Hepatocyte (in vitro differentiated cells): ENCODE measurements around the gene TMEM14A. TPM values are rescaled to one million over a fixed set of nuclear protein-coding genes. Genes with fewer than 3 reads are reported as not detected.

ENCODE experiments used
- DNase-seq: peaks from one replicate; pipeline ENCODE4 v3.0.0-alpha.2; 2016; ENCODE audit warnings: low spot score
- H2AFZ ChIP-seq: fragments of 200-600 bp; sonication (generic); 2 replicates; pipeline ENCODE4 v1.6.0; 2016; ENCODE audit warnings: antibody characterized with exemption, mild to moderate bottlenecking
- H3K27ac ChIP-seq: fragments of 200-600 bp; sonication (generic); 2 replicates; pipeline ENCODE4 v1.5.1; 2016; ENCODE audit warnings: mild to moderate bottlenecking
- H3K27me3 ChIP-seq: fragments of 200-600 bp; sonication (generic); 2 replicates; pipeline ENCODE4 v1.6.1; 2016
- H3K36me3 ChIP-seq: fragments of 200-600 bp; sonication (generic); replicated peaks from 2 replicates; pipeline ENCODE4 v1.5.1; 2016; ENCODE audit warnings: low read depth; ENCODE audit not compliant: insufficient read depth
- H3K4me1 ChIP-seq: fragments of 200-600 bp; sonication (generic); 2 replicates; pipeline ENCODE4 v1.5.1; 2016; ENCODE audit warnings: mild to moderate bottlenecking, moderate library complexity; ENCODE audit not compliant: insufficient read depth
- H3K4me2 ChIP-seq: fragments of 200-600 bp; sonication (generic); 2 replicates; pipeline ENCODE4 v1.6.0; 2016
- H3K4me3 ChIP-seq: fragments of 200-600 bp; sonication (generic); 2 replicates; pipeline ENCODE4 v1.5.1; 2016; ENCODE audit warnings: mild to moderate bottlenecking
- H3K79me2 ChIP-seq: fragments of 200-600 bp; sonication (generic); 2 replicates; pipeline ENCODE4 v1.6.0; 2017; ENCODE audit warnings: mild to moderate bottlenecking
- H3K9me2 ChIP-seq: fragments of 200-600 bp; sonication (generic); replicated peaks from 2 replicates; pipeline ENCODE4 v1.6.0; 2017; ENCODE audit warnings: mild to moderate bottlenecking; ENCODE audit not compliant: insufficient read depth
- H3K9me3 ChIP-seq: fragments of 200-600 bp; sonication (generic); 2 replicates; pipeline ENCODE4 v1.5.1; 2016; ENCODE audit warnings: low read depth, mild to moderate bottlenecking
- H4K20me1 ChIP-seq: fragments of 200-600 bp; sonication (generic); 2 replicates; pipeline ENCODE4 v1.6.0; 2016; ENCODE audit warnings: mild to moderate bottlenecking; ENCODE audit not compliant: insufficient read depth, poor library complexity, severe bottlenecking
- EZH2 ChIP-seq: fragments of 200-600 bp; sonication (generic); IDR thresholded peaks from 2 replicates; pipeline ENCODE4 v1.6.1; 2016; ENCODE audit warnings: antibody characterized with exemption, mild to moderate bottlenecking, borderline replicate concordance
- EZH2phosphoT487 ChIP-seq: fragments of 200-600 bp; sonication (generic); IDR thresholded peaks from one replicate; pipeline ENCODE4 v1.6.1; 2018; ENCODE audit warnings: antibody characterized with exemption, mild to moderate bottlenecking, low read depth, moderate library complexity; ENCODE audit not compliant: unreplicated experiment, severe bottlenecking
- WGBS: methylation state at CpG from one replicate; pipeline ENCODE4 v1.1.6; 2016; ENCODE audit warnings: low lambda C conversion rate; ENCODE audit errors: missing lambda C conversion rate; 5-methylcytosine and 5-hydroxymethylcytosine counted together
- polyA plus RNA-seq: library from polyadenylated mRNA; unstranded; fragments of >200 nt; fragmentation: Nextera tagmentation; extraction: Ambion mirVana; gene quantifications from 2 replicates; pipeline ENCODE4 v1.2.1, GENCODE V29; 2016
- total RNA-seq: library from RNA; depleted of rRNA; stranded (reverse); fragments of >200 nt; gene quantifications from 2 replicates; pipeline ENCODE4 v1.2.3, GENCODE V29; 2014
- TF ChIP-seq, protein P1 (sequence below): fragments of 200-600 bp; sonication (generic); IDR thresholded peaks from 2 replicates; pipeline ENCODE4 v1.5.1; 2016; ENCODE audit warnings: antibody characterized with exemption, mild to moderate bottlenecking; ENCODE audit not compliant: poor library complexity

The TMEM14A gene
- total and polyA plus RNA-seq, 2 experiments from 2014 or later: 84.5 to 86.9 TPM

DNA sequence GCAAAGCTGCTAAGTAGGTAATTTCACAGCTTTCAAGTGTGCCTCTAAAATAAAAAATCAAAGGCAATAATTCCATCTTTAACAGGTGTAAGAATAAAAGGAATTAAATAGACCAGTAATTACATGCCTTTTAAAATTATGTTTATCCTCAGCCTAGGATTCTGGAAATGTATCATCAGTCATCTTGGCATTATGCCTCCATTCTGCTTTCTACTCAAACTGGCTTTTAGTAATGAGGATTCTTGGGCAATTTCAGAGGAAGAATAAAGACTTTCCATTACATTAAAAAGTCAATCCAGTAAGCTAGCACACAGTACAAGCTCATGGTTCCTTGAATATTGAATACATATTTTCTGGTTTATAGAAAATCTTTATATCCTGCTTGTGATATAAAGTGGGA, 47.6 kb downstream of the TMEM14A start:
- no peak for DNase-seq
- no peaks in the 10 kb centered on the region for H3K79me2 ChIP-seq
- no peak overlapping the region for H3K4me2 ChIP-seq
- no peaks in the 10 kb centered on the region for H3K27me3 ChIP-seq
- TF ChIP-seq, protein P1, sequence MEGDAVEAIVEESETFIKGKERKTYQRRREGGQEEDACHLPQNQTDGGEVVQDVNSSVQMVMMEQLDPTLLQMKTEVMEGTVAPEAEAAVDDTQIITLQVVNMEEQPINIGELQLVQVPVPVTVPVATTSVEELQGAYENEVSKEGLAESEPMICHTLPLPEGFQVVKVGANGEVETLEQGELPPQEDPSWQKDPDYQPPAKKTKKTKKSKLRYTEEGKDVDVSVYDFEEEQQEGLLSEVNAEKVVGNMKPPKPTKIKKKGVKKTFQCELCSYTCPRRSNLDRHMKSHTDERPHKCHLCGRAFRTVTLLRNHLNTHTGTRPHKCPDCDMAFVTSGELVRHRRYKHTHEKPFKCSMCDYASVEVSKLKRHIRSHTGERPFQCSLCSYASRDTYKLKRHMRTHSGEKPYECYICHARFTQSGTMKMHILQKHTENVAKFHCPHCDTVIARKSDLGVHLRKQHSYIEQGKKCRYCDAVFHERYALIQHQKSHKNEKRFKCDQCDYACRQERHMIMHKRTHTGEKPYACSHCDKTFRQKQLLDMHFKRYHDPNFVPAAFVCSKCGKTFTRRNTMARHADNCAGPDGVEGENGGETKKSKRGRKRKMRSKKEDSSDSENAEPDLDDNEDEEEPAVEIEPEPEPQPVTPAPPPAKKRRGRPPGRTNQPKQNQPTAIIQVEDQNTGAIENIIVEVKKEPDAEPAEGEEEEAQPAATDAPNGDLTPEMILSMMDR: no peak
- TF ChIP-seq EZH2phosphoT487 (no peak), EZH2 (no peak)
- H4K20me1 ChIP-seq: no peaks in the 10 kb centered on the region
- H3K4me1 ChIP-seq: no peaks in the 10 kb centered on the region
- H3K36me3 ChIP-seq: no peaks in the 10 kb centered on the region
- H3K9me3 ChIP-seq: no peaks in the 10 kb centered on the region
- H3K4me3 ChIP-seq: no peak overlapping the region
- H3K27ac ChIP-seq: no peak overlapping the region
- H2AFZ ChIP-seq: no peak overlapping the region
- no peaks in the 10 kb centered on the region for H3K9me2 ChIP-seq

DNA sequence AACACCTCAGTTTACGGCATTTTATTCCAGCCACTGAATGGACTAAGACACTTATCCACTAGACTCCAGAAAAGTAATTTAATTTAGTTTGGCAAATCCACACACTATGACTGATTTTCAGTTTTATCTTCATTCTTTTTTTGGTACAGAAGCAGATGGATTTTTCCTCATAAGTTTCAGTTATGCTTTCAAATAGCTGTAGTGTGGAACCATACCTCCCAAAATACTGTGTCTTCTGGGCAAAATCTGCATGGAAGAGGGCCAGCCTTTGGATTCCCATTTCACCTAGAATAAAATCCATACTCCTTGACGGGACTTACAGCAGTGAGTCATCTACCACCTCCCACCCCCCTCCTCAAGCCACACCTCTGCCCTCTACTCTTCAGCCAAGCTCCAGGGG, 49.4 kb downstream of the TMEM14A start:
- Histone ChIP-seq H3K9me2 (no peaks in the 10 kb centered on the region), H3K36me3 (no peaks in the 10 kb centered on the region), H3K4me2 (no peak overlapping the region), H3K9me3 (no peaks in the 10 kb centered on the region), H3K79me2 (no peaks in the 10 kb centered on the region), H2AFZ (no peak overlapping the region), H3K27me3 (no peaks in the 10 kb centered on the region), H3K27ac (no peak overlapping the region), H3K4me1 (peaks cover 7% of the 10 kb centered on the region), H4K20me1 (no peaks in the 10 kb centered on the region), H3K4me3 (no peak overlapping the region)
- TF ChIP-seq EZH2 (no peak), EZH2phosphoT487 (no peak)
- TF ChIP-seq, protein P1: no peak
- DNase-seq: no peak
- 51% methylated on average over 2 of the region's 2 CpGs for WGBS

DNA sequence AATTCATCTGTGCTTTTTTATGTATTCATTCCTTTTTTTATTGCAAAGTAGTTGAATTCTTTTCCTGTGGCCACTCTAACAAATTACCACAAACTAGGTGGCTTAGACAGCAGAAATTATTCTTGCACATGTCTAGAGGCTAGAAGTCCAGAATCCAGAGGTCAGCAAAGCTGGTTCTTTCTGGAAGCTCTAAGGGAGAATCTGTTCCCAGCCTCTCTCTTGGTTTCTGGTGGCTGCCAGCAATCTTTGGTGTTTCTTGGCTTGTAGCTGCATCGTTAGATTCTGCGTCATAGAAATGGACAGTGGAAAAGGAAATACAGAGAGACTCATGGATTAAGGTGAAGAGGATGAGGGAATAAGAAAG, 53.1 kb downstream of the TMEM14A start:
- WGBS: 81% methylated on average over 2 of the region's 2 CpGs
- Histone ChIP-seq H3K27me3 (no peaks in the 10 kb centered on the region), H3K4me2 (no peak overlapping the region), H2AFZ (no peak overlapping the region), H3K27ac (peak overlapping the region; percentile 93), H4K20me1 (no peaks in the 10 kb centered on the region), H3K36me3 (no peaks in the 10 kb centered on the region), H3K79me2 (no peaks in the 10 kb centered on the region), H3K4me3 (no peak overlapping the region), H3K4me1 (peaks cover 21% of the 10 kb centered on the region), H3K9me3 (no peaks in the 10 kb centered on the region), H3K9me2 (no peaks in the 10 kb centered on the region)
- TF ChIP-seq EZH2phosphoT487: no peak
- TF ChIP-seq EZH2: no peak
- TF ChIP-seq, protein P1: no peak
- no peak for DNase-seq
